Stimulated activated naive CD8-positive, alpha-beta T cell treated with anti-CD3 and anti-CD28 coated beads, Interleukin-15, Interleukin-2, amounts not matched to agents 100 U/mL and 50 U/mL, for 24 hours (primary cell): ENCODE measurements around the gene CSAG2.
"Not testable (repeated sequence)": the region's sequence is repeated elsewhere in the genome, so short reads cannot be mapped to it uniquely, and the experiment has no call there.

Experiments
- ATAC-seq: fragments of 150-1000 bp; cut with Tn5 transposase; one replicate; pipeline ENCODE4 v1.10.0; 2021
- DNase-seq: peaks from one replicate; pipeline ENCODE4 v3.0.0; 2021

Gene CSAG2, protein sequence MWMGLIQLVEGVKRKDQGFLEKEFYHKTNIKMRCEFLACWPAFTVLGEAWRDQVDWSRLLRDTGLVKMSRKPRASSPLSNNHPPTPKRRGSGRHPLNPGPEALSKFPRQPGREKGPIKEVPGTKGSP

DNA sequence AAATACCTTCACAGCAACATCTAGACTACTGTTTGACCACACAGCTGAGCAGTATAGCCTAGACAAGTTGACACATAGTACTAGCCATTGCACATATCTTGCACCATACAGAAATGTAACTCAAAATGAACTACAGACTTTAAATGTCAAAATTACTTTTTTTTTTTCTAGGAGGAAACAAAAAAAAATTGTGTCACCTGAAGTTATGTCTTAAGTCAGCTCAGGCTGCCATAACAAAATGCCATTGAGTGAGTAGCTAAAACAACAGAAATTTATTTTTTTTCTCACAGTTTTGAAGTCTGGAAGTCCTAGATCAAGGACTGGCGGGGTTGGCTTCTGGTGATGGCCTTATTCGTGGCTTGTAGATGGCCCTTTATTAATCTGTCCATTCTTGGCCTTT, at the start of gene CSAG2:
TSS of gene CSAG2 (minus strand) at position 101 of the 400 bp plus-strand sequence. CDS start 161 bp downstream, outside the sequence.
- ATAC-seq, DNase-seq: not testable (repeated sequence)

DNA sequence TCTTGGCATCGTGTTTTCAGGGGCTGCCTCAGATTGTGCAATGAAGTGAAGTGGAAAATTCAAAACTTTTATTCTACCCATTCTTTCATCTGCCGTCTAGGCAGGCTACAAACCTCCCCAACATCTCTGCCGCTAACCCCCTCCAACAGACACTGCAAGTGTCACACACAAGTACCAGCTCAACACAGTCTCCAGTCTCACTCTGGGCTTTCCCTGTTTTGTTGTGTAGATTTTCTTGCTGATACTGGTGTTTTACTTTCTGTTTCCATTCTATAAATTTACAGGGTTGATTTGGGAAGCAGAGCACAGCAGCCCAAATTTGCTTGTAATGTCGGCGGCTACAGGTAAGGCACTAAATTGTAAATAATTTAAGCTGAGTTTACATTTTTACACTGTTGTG, 45.8 kb upstream of the CSAG2 start:
- not testable (repeated sequence) for DNase-seq, ATAC-seq

DNA sequence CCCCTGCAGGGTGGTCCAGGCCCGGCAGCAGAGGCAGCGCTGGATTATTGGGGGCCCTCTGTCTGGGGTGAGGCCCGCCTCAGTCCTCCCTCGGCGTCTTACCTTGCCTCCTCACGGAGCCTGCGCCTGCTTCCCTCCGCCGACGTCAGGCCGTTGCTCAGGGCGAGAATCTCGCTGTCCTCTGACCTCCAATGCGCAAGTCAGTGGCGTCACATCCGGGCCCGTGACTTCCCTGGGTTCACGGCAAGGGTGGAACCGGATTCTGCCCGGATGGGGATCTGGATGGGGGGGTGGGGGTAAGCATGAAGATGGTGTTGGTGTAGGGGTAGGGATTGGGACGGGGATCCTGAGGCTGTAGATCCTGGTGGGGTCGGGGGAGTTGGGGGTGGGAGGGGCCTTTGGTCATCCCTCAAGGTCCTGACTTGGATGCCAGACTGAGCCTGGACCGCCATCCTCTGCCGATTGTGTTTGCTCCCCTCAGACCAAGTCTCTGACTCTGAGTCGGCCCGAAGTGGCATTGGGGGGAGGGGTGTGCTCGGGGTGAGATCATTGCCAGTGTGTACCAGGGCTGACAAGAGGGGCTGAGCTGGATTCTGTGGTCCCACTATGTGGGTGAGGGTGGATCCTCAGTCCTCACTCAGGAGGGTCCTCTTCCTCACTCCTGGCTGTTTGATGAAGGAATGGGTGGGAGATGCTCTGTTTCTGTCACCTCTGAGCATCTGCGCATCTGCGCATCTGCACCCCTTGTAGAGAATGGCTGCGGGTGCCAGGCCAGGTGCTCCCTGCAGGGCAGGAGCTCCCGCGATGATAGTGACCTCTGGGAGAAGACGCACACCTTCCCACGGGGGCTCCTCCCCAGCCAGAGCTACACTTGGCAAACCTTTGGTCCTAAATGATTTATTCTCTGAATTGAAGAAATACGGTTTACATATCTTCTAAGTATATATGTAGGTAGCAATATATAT, 44.9 kb upstream of the CSAG2 start, which contains the start of gene MAGEA2:
TSS of gene MAGEA2 (minus strand) at position 157 of the 965 bp plus-strand sequence. CDS start 2,479 bp downstream, outside the sequence.
- DNase-seq, ATAC-seq: not testable (repeated sequence)

DNA sequence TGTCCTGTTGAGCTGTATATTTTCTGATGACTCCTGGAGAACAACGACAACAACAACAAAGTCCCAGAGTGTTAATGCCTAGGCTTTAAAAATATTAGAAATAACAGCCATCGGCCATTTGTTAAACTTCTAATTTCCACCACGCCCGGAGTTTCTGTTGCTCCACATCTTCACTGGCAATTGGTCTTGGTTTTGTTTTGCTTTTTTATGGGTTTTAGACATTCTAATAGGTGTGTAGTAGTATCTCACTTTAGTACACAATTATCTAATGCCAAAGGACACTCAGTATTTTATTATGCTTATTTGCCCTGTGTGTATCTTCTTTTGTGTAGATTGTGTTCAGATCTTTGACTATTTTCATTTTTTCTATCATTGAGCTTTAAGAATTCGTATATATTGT, 29.5 kb upstream of the CSAG2 start:
- ATAC-seq, result no peak

DNA sequence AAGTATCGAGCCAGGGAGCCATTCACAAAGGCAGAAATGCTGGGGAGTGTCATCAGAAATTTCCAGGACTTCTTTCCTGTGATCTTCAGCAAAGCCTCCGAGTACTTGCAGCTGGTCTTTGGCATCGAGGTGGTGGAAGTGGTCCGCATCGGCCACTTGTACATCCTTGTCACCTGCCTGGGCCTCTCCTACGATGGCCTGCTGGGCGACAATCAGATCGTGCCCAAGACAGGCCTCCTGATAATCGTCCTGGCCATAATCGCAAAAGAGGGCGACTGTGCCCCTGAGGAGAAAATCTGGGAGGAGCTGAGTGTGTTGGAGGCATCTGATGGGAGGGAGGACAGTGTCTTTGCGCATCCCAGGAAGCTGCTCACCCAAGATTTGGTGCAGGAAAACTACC, 27.5 kb upstream of the CSAG2 start:
- not testable (repeated sequence) for DNase-seq, ATAC-seq

More for the DNA sequence above, 29.5 kb upstream of the CSAG2 start:
- no peak for DNase-seq

GRCh38 chrX:152735860-152736511, 26.9 kb upstream of the CSAG2 start:
- DNase-seq, result no peak

GRCh38 chrX:152735101-152735500, 26.0 kb upstream of the CSAG2 start:
- ATAC-seq (no peak), DNase-seq (no peak)

More at GRCh38 chrX:152735860-152736511, 26.9 kb upstream of the CSAG2 start:
- ATAC-seq, result no peak

- not testable (repeated sequence) for ATAC-seq, DNase-seq
Measured at GRCh38 chrX:152734143-152734858, 25.2 kb upstream of the CSAG2 start.

DNA sequence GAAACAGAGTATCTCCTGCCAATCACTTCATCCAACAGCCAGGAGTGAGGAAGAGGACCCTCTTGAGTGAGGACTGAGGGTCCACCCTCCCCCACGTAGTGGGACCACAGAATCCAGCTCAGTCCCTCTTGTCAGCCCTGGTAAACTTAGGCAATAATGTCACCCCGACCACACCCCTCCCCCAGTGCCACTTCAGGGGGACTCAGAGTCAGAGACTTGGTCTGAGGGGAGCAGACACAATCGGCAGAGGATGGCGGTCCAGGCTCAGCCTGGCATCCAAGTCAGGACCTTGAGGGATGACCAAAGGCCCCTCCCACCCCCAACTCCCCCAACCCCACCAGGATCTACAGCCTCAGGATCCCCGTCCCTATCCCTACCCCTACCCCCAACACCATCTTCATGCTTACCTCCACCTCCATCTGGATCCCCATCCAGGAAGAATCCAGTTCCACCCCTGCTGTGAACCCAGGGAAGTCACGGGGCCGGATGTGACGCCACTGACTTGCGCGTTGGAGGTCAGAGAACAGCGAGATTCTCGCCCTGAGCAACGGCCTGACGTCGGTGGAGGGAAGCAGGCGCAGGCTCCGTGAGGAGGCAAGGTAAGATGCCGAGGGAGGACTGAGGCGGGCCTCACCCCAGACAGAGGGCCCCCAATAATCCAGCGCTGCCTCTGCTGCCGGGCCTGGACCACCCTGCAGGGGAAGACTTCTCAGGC, 24.3 kb upstream of the CSAG2 start, which contains the start of the genes CSAG1 and MAGEA12:
TSS of gene CSAG1 (minus strand) at position 461 of the 715 bp plus-strand sequence. CDS start 1,261 bp downstream, outside the sequence.
TSS of gene MAGEA12 (plus strand) at position 497 of the 715 bp plus-strand sequence. CDS start 2,405 bp downstream, outside the sequence.
- DNase-seq (no peak), ATAC-seq (no peak)

DNA sequence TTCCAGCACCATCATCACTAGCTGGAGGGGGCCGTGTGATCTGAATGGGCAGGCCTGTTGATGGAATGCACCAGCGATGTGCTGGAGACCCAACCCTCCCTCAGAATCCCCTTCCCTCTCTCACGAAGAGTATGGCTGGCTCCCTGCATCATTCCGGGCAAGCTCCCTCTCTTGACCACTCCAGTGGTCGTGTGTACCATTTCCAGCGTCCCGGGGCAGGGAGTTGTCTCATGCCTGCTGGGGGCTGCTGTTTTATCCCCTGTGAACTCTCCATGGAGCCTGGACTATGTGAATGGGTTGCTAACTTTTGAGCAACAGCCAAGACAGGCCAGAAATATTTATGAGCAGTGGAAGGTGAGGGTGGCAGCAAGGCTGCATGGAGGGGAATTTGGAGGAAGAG, 16.3 kb upstream of the CSAG2 start:
- DNase-seq, result no peak
- no peak for ATAC-seq

- DNase-seq, ATAC-seq: not testable (repeated sequence)
Measured at GRCh38 chrX:152713815-152714787, 5.0 kb upstream of the CSAG2 start, which contains the start of gene MAGEA2B. MAGEA2B (plus strand) TSS chrX:152714628; CDS start chrX:152717107, 2,479 bp downstream.

- not testable (repeated sequence) for DNase-seq, ATAC-seq
Measured at GRCh38 chrX:152713195-152713594, 4.1 kb upstream of the CSAG2 start.

DNA sequence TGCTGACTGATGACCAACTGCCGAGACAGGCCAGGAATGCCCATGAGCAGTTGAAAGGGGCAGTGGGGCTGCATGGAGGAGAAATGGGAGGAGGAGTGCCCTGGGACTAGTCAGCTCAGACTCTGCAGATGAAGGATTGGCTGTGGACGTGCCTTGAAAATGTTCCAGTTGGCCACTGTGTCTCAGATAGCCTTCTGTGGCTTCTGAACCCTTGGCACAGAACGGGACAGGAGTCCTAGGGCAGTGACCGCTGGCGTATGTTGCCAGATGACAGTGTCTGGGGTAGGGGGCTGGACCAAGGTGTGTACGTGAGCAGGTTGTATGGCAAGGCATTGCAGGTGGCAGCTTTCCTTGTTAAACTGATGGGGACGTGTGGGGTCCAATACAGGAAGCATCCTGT, 2.6 kb downstream of the CSAG2 start:
- DNase-seq, ATAC-seq: not testable (repeated sequence)

GRCh38 chrX:152700390-152700789, 8.7 kb downstream of the CSAG2 start:
- not testable (repeated sequence) for DNase-seq, ATAC-seq

DNA sequence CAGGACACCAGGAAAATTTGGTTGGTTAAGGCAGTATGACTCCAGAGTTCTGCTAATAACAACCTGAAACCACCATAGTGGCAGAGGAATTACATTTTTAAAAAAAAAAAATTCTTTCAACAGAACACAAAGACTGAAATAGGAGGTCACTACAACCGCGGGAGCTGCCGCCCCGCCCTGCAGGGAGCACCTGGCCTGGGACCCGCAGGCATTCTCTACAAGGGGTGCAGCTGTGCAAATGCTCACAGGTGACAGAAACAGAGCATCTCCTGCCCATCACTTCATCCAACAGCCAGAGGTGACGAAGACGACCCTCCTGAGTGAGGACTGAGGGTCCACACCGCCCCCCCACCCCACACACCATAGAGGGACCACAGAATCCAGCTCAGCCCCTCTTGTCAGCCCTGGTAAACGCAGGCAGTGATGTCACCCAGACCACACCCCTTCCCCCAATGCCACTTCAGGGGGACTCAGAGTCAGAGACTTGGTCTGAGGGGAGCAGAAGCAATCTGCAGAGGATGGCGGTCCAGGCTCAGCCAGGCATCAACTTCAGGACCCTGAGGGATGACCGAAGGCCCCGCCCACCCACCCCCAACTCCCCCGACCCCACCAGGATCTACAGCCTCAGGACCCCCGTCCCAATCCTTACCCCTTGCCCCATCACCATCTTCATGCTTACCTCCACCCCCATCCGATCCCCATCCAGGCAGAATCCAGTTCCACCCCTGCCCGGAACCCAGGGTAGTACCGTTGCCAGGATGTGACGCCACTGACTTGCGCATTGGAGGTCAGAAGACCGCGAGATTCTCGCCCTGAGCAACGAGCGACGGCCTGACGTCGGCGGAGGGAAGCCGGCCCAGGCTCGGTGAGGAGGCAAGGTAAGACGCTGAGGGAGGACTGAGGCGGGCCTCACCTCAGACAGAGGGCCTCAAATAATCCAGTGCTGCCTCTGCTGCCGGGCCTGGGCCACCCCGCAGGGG, 10.8 kb downstream of the CSAG2 start, which contains the start of gene MAGEA3:
TSS of gene MAGEA3 (plus strand) at position 843 of the 980 bp plus-strand sequence. CDS start 2,039 bp downstream, outside the sequence.
- not testable (repeated sequence) for ATAC-seq, DNase-seq

DNA sequence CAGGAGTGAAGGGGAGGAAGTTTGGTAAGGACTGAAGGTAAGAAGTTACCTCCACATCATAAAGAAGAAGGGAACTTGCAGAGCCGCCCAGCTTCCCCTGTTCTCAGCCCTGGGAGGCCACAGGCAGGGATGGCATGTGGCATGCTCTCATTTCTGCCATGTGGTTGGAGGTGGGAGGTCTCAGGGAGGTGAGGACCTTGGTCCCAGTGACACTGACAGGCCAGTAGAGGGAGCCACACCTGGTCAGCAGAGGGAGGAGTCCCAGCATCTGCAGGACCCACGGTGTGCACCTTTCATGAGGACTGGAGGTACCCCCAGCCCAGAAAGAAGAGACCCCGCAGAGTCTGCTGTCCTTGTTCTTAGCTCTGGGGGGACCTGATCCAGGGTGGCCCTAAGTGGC, 28.1 kb downstream of the CSAG2 start:
- peak; percentile 66 for ATAC-seq
- not testable (repeated sequence) for DNase-seq

DNA sequence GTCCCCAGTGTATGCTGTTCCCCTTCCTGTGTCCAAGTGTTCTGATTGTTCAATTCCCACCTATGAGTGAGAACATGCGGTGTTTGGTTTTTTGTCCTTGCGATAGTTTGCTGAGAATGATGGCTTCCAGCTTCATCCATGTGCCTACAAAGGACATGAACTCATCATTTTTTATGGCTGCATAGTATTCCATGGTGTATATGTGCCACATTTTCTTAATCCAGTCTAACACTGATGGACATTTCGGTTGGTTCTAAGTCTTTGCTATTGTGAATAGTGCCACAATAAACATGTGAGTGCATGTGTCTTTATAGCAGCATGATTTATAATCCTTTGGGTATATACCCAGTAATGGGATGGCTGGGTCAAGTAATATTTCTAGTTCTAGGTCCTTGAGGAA, 34.4 kb downstream of the CSAG2 start:
- not testable (repeated sequence) for DNase-seq, ATAC-seq

GRCh38 chrX:152674135-152674534, 34.9 kb downstream of the CSAG2 start:
- no peak for ATAC-seq
- DNase-seq, result no peak
